ENCODE data around the gene PHTF2.
"Not testable (repeated sequence)": the region's sequence is repeated elsewhere in the genome, so short reads cannot be mapped to it uniquely, and the experiment has no call there.

Gene PHTF2

GRCh38 chr7:77836425-77836824, 37.9 kb downstream of the PHTF2 start:
- H3K4me1 Mint-ChIP-seq = peaks cover 42% of the 10 kb centered on the region

GRCh38 chr7:77837275-77837674, 38.7 kb downstream of the PHTF2 start:
- H3K27me3 Mint-ChIP-seq = no peaks in the 10 kb centered on the region
- no peak overlapping the region for H3K4me3 Mint-ChIP-seq
- H3K36me3 Mint-ChIP-seq = peaks cover 6% of the 10 kb centered on the region
- H3K27ac Mint-ChIP-seq = no peak overlapping the region
- peaks cover 36% of the 10 kb centered on the region for H3K4me1 Mint-ChIP-seq
- H3K9me3 Mint-ChIP-seq = no peaks in the 10 kb centered on the region

More at GRCh38 chr7:77836425-77836824, 37.9 kb downstream of the PHTF2 start:
- H3K4me3 Mint-ChIP-seq, H3K27me3 Mint-ChIP-seq, H3K27ac Mint-ChIP-seq, H3K9me3 Mint-ChIP-seq, H3K36me3 Mint-ChIP-seq: not testable (repeated sequence)

GRCh38 chr7:77837966-77838365, 39.4 kb downstream of the PHTF2 start:
- Mint-ChIP-seq H3K9me3 (no peaks in the 10 kb centered on the region), H3K27ac (no peak overlapping the region), H3K27me3 (no peaks in the 10 kb centered on the region), H3K36me3 (peaks cover 6% of the 10 kb centered on the region), H3K4me3 (no peak overlapping the region), H3K4me1 (peaks cover 33% of the 10 kb centered on the region)

GRCh38 chr7:77838929-77839491, 40.4 kb downstream of the PHTF2 start:
- no peaks in the 10 kb centered on the region for H3K9me3 Mint-ChIP-seq
- H3K36me3 Mint-ChIP-seq = peaks cover 10% of the 10 kb centered on the region
- no peak overlapping the region for H3K4me3 Mint-ChIP-seq
- H3K27me3 Mint-ChIP-seq = no peaks in the 10 kb centered on the region
- H3K27ac Mint-ChIP-seq = no peak overlapping the region
- peaks cover 23% of the 10 kb centered on the region for H3K4me1 Mint-ChIP-seq

GRCh38 chr7:77839919-77840318, 41.3 kb downstream of the PHTF2 start:
- Mint-ChIP-seq H3K4me1 (peaks cover 17% of the 10 kb centered on the region), H3K9me3 (no peaks in the 10 kb centered on the region), H3K36me3 (peaks cover 10% of the 10 kb centered on the region), H3K27ac (no peak overlapping the region), H3K27me3 (no peaks in the 10 kb centered on the region), H3K4me3 (no peak overlapping the region)

GRCh38 chr7:77843194-77843593, 44.6 kb downstream of the PHTF2 start:
- no peak overlapping the region for H3K4me3 Mint-ChIP-seq
- no peaks in the 10 kb centered on the region for H3K27me3 Mint-ChIP-seq
- H3K36me3 Mint-ChIP-seq = peaks cover 18% of the 10 kb centered on the region
- peaks cover 8% of the 10 kb centered on the region for H3K4me1 Mint-ChIP-seq
- no peaks in the 10 kb centered on the region for H3K9me3 Mint-ChIP-seq
- H3K27ac Mint-ChIP-seq = no peak overlapping the region

GRCh38 chr7:77846317-77847092, 47.9 kb downstream of the PHTF2 start:
- H3K9me3 Mint-ChIP-seq = no peaks in the 10 kb centered on the region
- peaks cover 13% of the 10 kb centered on the region for H3K4me1 Mint-ChIP-seq
- H3K27me3 Mint-ChIP-seq = no peaks in the 10 kb centered on the region
- no peak overlapping the region for H3K4me3 Mint-ChIP-seq
- H3K27ac Mint-ChIP-seq = no peak overlapping the region
- H3K36me3 Mint-ChIP-seq = peaks cover 26% of the 10 kb centered on the region

- Mint-ChIP-seq H3K36me3 (peaks cover 9% of the 10 kb centered on the region), H3K4me1 (peaks cover 56% of the 10 kb centered on the region), H3K4me3 (no peak overlapping the region), H3K9me3 (no peaks in the 10 kb centered on the region), H3K27ac (no peak overlapping the region), H3K27me3 (no peaks in the 10 kb centered on the region)
Measured at GRCh38 chr7:77855371-77856083, 57.0 kb downstream of the PHTF2 start.

GRCh38 chr7:77858278-77858677, 59.7 kb downstream of the PHTF2 start:
- Mint-ChIP-seq H3K4me1 (peaks cover 41% of the 10 kb centered on the region), H3K36me3 (peaks cover 6% of the 10 kb centered on the region), H3K9me3 (no peaks in the 10 kb centered on the region), H3K27ac (peak overlapping the region; percentile 52), H3K4me3 (no peak overlapping the region), H3K27me3 (no peaks in the 10 kb centered on the region)

- Mint-ChIP-seq H3K36me3 (peaks cover 6% of the 10 kb centered on the region), H3K4me1 (peaks cover 40% of the 10 kb centered on the region), H3K27me3 (no peaks in the 10 kb centered on the region), H3K4me3 (no peak overlapping the region), H3K9me3 (no peaks in the 10 kb centered on the region), H3K27ac (no peak overlapping the region)
Measured at GRCh38 chr7:77859343-77859742, 60.8 kb downstream of the PHTF2 start.

GRCh38 chr7:77862691-77863090, 64.1 kb downstream of the PHTF2 start:
- no peaks in the 10 kb centered on the region for H3K9me3 Mint-ChIP-seq
- no peak overlapping the region for H3K4me3 Mint-ChIP-seq
- H3K27ac Mint-ChIP-seq = no peak overlapping the region
- no peaks in the 10 kb centered on the region for H3K27me3 Mint-ChIP-seq
- H3K36me3 Mint-ChIP-seq = peaks cover 8% of the 10 kb centered on the region
- peaks cover 48% of the 10 kb centered on the region for H3K4me1 Mint-ChIP-seq

- no peak overlapping the region for H3K27ac Mint-ChIP-seq
- no peaks in the 10 kb centered on the region for H3K9me3 Mint-ChIP-seq
- no peak overlapping the region for H3K4me3 Mint-ChIP-seq
Measured at GRCh38 chr7:77863860-77864259, 65.3 kb downstream of the PHTF2 start.

GRCh38 chr7:77866370-77866769, 67.8 kb downstream of the PHTF2 start:
- Mint-ChIP-seq H3K9me3 (no peaks in the 10 kb centered on the region), H3K4me3 (no peak overlapping the region), H3K4me1 (peaks cover 31% of the 10 kb centered on the region), H3K27ac (no peak overlapping the region), H3K27me3 (no peaks in the 10 kb centered on the region), H3K36me3 (peaks cover 22% of the 10 kb centered on the region)

More at GRCh38 chr7:77863860-77864259, 65.3 kb downstream of the PHTF2 start:
- Mint-ChIP-seq H3K36me3 (peaks cover 8% of the 10 kb centered on the region), H3K27me3 (no peaks in the 10 kb centered on the region), H3K4me1 (peaks cover 38% of the 10 kb centered on the region)

- peaks cover 31% of the 10 kb centered on the region for H3K4me1 Mint-ChIP-seq
- peaks cover 20% of the 10 kb centered on the region for H3K36me3 Mint-ChIP-seq
- no peaks in the 10 kb centered on the region for H3K27me3 Mint-ChIP-seq
- no peak overlapping the region for H3K4me3 Mint-ChIP-seq
- H3K27ac Mint-ChIP-seq = no peak overlapping the region
- H3K9me3 Mint-ChIP-seq = no peaks in the 10 kb centered on the region
Measured at GRCh38 chr7:77866786-77867536, 68.4 kb downstream of the PHTF2 start.

- Mint-ChIP-seq H3K4me3 (no peak overlapping the region), H3K27ac (no peak overlapping the region), H3K9me3 (no peaks in the 10 kb centered on the region), H3K36me3 (peaks cover 22% of the 10 kb centered on the region), H3K4me1 (peaks cover 30% of the 10 kb centered on the region), H3K27me3 (no peaks in the 10 kb centered on the region)
Measured at GRCh38 chr7:77867537-77867865, 68.9 kb downstream of the PHTF2 start.

GRCh38 chr7:77872256-77872655, 73.7 kb downstream of the PHTF2 start:
- not testable (repeated sequence) for H3K4me1 Mint-ChIP-seq
- peaks cover 19% of the 10 kb centered on the region for H3K36me3 Mint-ChIP-seq

More at GRCh38 chr7:77872256-77872655, 73.7 kb downstream of the PHTF2 start:
- not testable (repeated sequence) for H3K9me3 Mint-ChIP-seq, H3K27me3 Mint-ChIP-seq, H3K4me3 Mint-ChIP-seq, H3K27ac Mint-ChIP-seq
